GM12878 (cell line): ENCODE measurements around the gene SERPINI1. TPM values are rescaled to one million over a fixed set of nuclear protein-coding genes. Genes with fewer than 3 reads are reported as not detected.

Experiments
- ATAC-seq: fragments of 200-7000 bp; cut with Tn5 transposase; 3 replicates; pipeline ENCODE4 v1.9.1; 2020; ENCODE audit warnings: mild to moderate bottlenecking, moderate library complexity
- BruUV-seq: library from RNA; stranded (reverse); fragments of 400-500 nt; replicated peaks from 2 replicates; lab custom pipeline; 2021; lab: Mats Ljungman, UMichigan
- CTCF ChIA-PET: fragments of 300-600 bp; sonication (Branson Sonifier 250); formaldehyde crosslinking; extraction: SDS; loops from one replicate; lab custom pipeline; 2021; ENCODE audit warnings: inconsistent platforms; lab: Yijun Ruan, JAX
- POLR2A ChIA-PET: fragments of 350-600 bp; formaldehyde crosslinking; extraction: SDS; loops from one replicate; lab custom pipeline; 2021; ENCODE audit warnings: inconsistent platforms; lab: Charles Lee
- RAD21 ChIA-PET: fragments of 300-600 bp; sonication (Branson Sonifier 250); formaldehyde crosslinking; loops from one replicate; lab custom pipeline; 2023; ENCODE audit warnings: antibody characterized with exemption; ENCODE audit not compliant: unreplicated experiment; lab: Charles Lee
- SMC1A ChIA-PET: fragments of 300-600 bp; sonication (Branson Sonifier 250); formaldehyde crosslinking; loops from one replicate; lab custom pipeline; 2023; ENCODE audit not compliant: unreplicated experiment, uncharacterized antibody; lab: Charles Lee
- DNase-seq: peaks from one replicate; pipeline ENCODE4 v3.0.0-alpha.2; 2011; ENCODE audit warnings: low read depth, low spot score
- FAIRE-seq: peaks from 3 replicates; lab custom pipeline; 2011; peaks lifted over from hg19 to GRCh38; lab: Jason Lieb, UNC
- H2AFZ ChIP-seq: 2 replicates; pipeline ENCODE4 v1.6.0; 2011; ENCODE audit warnings: low read depth, low read length, control low read depth; ENCODE audit not compliant: control insufficient read depth
- H3K27ac ChIP-seq: 2 replicates; pipeline ENCODE4 v1.5.1; 2011; ENCODE audit warnings: control low read depth; ENCODE audit not compliant: control insufficient read depth, insufficient read depth
- H3K27me3 ChIP-seq, 2 experiments: replicated peaks in 1 of 2; 2 replicates each; pipeline versions ENCODE4 v1.6.0 to v1.6.1; 2011; ENCODE audit warnings: low read length in 1 of 2; ENCODE audit not compliant: control insufficient read depth in 2 of 2, insufficient read depth in 2 of 2
- H3K36me3 ChIP-seq, 2 experiments: 2 replicates each; pipeline ENCODE4 v1.5.1; 2011; ENCODE audit warnings: low read length in 1 of 2; ENCODE audit not compliant: control insufficient read depth in 2 of 2, insufficient read depth in 2 of 2
- H3K4me1 ChIP-seq: 2 replicates; pipeline ENCODE4 v1.6.1; 2011; ENCODE audit warnings: mild to moderate bottlenecking, low read length, moderate library complexity, mixed read lengths; ENCODE audit not compliant: control insufficient read depth, insufficient read depth
- H3K4me2 ChIP-seq: 2 replicates; pipeline ENCODE4 v1.6.0; 2011; ENCODE audit warnings: control low read depth; ENCODE audit not compliant: control insufficient read depth, insufficient read depth
- H3K4me3 ChIP-seq: fragments of 200-600 bp; sonication (generic); 2 replicates; pipeline ENCODE4 v1.5.1; 2016
- H3K79me2 ChIP-seq: 2 replicates; pipeline ENCODE4 v1.6.0; 2011; ENCODE audit warnings: low read length; ENCODE audit not compliant: control insufficient read depth, insufficient read depth
- H3K9ac ChIP-seq: 2 replicates; pipeline ENCODE4 v1.8.0; 2011; ENCODE audit warnings: low read length, control low read depth, mixed read lengths; ENCODE audit not compliant: control insufficient read depth, insufficient read depth
- H3K9me3 ChIP-seq: replicated peaks from 3 replicates; pipeline ENCODE4 v1.5.1; 2011; ENCODE audit warnings: mild to moderate bottlenecking, low read length; ENCODE audit not compliant: control insufficient read depth, insufficient read depth
- H4K20me1 ChIP-seq: 2 replicates; pipeline ENCODE4 v1.6.0; 2011; ENCODE audit not compliant: control insufficient read depth, insufficient read depth
- BACH1 ChIP-seq: fragments of 450-650 bp; IDR thresholded peaks from 2 replicates; pipeline ENCODE4 v1.6.1; 2017; ENCODE audit warnings: mild to moderate bottlenecking, borderline replicate concordance
- BHLHE40 ChIP-seq, 2 experiments: fragments of 450-650 bp in 1 of 2; IDR thresholded peaks; 2 replicates each; pipeline ENCODE4 v1.6.1; 2011 to 2017; ENCODE audit warnings: low read depth in 2 of 2, borderline replicate concordance in 1 of 2, improper control_type of control experiment in 1 of 2, low read length in 1 of 2, mild to moderate bottlenecking in 1 of 2
- CEBPB ChIP-seq, 2 experiments: fragments of 150-350 bp in 1 of 2; IDR thresholded peaks; 2 replicates each; pipeline ENCODE4 v1.6.1; 2012 to 2014; ENCODE audit warnings: low read depth in 2 of 2, low read length in 2 of 2, borderline replicate concordance in 1 of 2, inconsistent platforms in 1 of 2
- FOXM1 ChIP-seq: IDR thresholded peaks from 2 replicates; pipeline ENCODE4 v1.6.1; 2012; ENCODE audit warnings: low read depth, mild to moderate bottlenecking, inconsistent platforms, low read length, moderate library complexity
- LARP7 ChIP-seq: fragments of 450-650 bp; IDR thresholded peaks from 2 replicates; pipeline ENCODE4 v1.6.1; 2017; ENCODE audit warnings: mild to moderate bottlenecking
- RAD21 ChIP-seq: IDR thresholded peaks from 2 replicates; pipeline ENCODE4 v1.6.1; 2011; ENCODE audit warnings: mild to moderate bottlenecking, low read depth, low read length, moderate library complexity; ENCODE audit not compliant: insufficient read depth
- REST ChIP-seq: IDR thresholded peaks from 2 replicates; pipeline ENCODE4 v1.6.1; 2012; ENCODE audit warnings: mild to moderate bottlenecking, low read depth, low read length
- SREBF2 ChIP-seq: IDR thresholded peaks from 2 replicates; pipeline ENCODE4 v1.6.1; 2012; ENCODE audit warnings: mild to moderate bottlenecking, low read length
- STAT1 ChIP-seq: fragments of 450-650 bp; conservative IDR thresholded peaks from 2 replicates; pipeline ENCODE4 v1.6.1; 2014; ENCODE audit warnings: antibody characterized with exemption, mild to moderate bottlenecking
- STAT3 ChIP-seq: IDR thresholded peaks from 2 replicates; pipeline ENCODE4 v1.6.1; 2011; ENCODE audit warnings: low read depth, low read length, improper control_type of control experiment
- SUPT20H ChIP-seq: IDR thresholded peaks from 2 replicates; pipeline ENCODE4 v1.6.1; 2011; ENCODE audit warnings: low read depth, mild to moderate bottlenecking, low read length, moderate library complexity, borderline replicate concordance; ENCODE audit not compliant: control insufficient read depth
- TCF12 ChIP-seq: IDR thresholded peaks from 2 replicates; pipeline ENCODE4 v1.6.1; 2011; ENCODE audit warnings: low read depth, mild to moderate bottlenecking, low read length
- ZNF207 ChIP-seq: fragments of 450-650 bp; IDR thresholded peaks from 2 replicates; pipeline ENCODE4 v1.6.1; 2014; ENCODE audit warnings: antibody characterized with exemption, mild to moderate bottlenecking, borderline replicate concordance
- ZNF592 ChIP-seq: fragments of 450-650 bp; IDR thresholded peaks from 2 replicates; pipeline ENCODE4 v1.6.1; 2017; ENCODE audit warnings: mild to moderate bottlenecking, moderate library complexity
- WGBS: methylation state at CpG from one replicate; pipeline ENCODE4 v1.1.6; 2016; ENCODE audit warnings: low lambda C conversion rate; ENCODE audit not compliant: insufficient replicate concordance, insufficient coverage; ENCODE audit errors: missing lambda C conversion rate; 5-methylcytosine and 5-hydroxymethylcytosine counted together
- in situ Hi-C: fragments of 300-500 bp; cut with MboI; formaldehyde crosslinking; loops from 9 replicates; pipeline ENCODE4 v1.14.3; 2018; ENCODE audit warnings: mixed read lengths
- intact Hi-C: fragments of 100-400 bp; cut with micrococcal nuclease; formaldehyde crosslinking; loops from one replicate; pipeline ENCODE4 v1.14.2; 2022; ENCODE audit not compliant: unreplicated experiment
- polyA plus RNA-seq, 11 experiments: library from polyadenylated mRNA; depleted of rRNA in 4 of 11; unstranded in 6 of 11; stranded (reverse) in 5 of 11; fragments of >200 nt; fragmentation: Nextera tagmentation in 4 of 11; fragmentation: Illumina TruSeq in 1 of 11; extraction: Ambion mirVana in 4 of 11; extraction: Trizol in 1 of 11; gene quantifications; 1 replicate in 1 of 11; 2 replicates in 10 of 11; pipeline versions ENCODE4 v1.2.1 to v1.2.3, GENCODE V29; 2011 to 2016; ENCODE audit warnings: inconsistent platforms in 2 of 11, missing spikeins in 2 of 11, low read depth in 1 of 11
- total RNA-seq, 4 experiments: library from RNA; depleted of rRNA in 3 of 4; stranded (reverse); fragments of >200 nt in 3 of 4; fragmentation: Illumina TruSeq in 1 of 4; extraction: Trizol in 1 of 4; gene quantifications; 2 replicates each; pipeline versions ENCODE4 v1.2.1 to v1.2.3, GENCODE V29; 2013 to 2021
- TF ChIP-seq, protein P1 (sequence below): IDR thresholded peaks from 2 replicates; pipeline ENCODE4 v1.6.1; 2011; ENCODE audit warnings: low read depth, low read length, improper control_type of control experiment, borderline replicate concordance

SERPINI1 gene
- total and polyA plus RNA-seq, 10 of the 15 experiments (the other 5 are each of a cell fraction or from before 2014, with no cell fraction given), result 1.5 to 7.6 (median 3.6) TPM

- TF ChIP-seq ZNF592 (no peak), ZNF207 (no peak)
- TF ChIP-seq, protein P1, sequence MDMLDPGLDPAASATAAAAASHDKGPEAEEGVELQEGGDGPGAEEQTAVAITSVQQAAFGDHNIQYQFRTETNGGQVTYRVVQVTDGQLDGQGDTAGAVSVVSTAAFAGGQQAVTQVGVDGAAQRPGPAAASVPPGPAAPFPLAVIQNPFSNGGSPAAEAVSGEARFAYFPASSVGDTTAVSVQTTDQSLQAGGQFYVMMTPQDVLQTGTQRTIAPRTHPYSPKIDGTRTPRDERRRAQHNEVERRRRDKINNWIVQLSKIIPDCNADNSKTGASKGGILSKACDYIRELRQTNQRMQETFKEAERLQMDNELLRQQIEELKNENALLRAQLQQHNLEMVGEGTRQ, result no peak
- TF ChIP-seq, all 136 proteins: peak for 0
Observed at GRCh38 chr3:167761302-167761701, 25.8 kb downstream of the SERPINI1 start (continued).

- Histone ChIP-seq H3K36me3 (no peaks in the 10 kb centered on the region), H3K4me2 (no peak overlapping the region), H3K27ac (no peak overlapping the region), H3K9me3 (no peaks in the 10 kb centered on the region; the same call in 2 of the 3 replicates), H3K79me2 (no peaks in the 10 kb centered on the region), H2AFZ (no peak overlapping the region), H3K4me1 (no peaks in the 10 kb centered on the region), H3K9ac (no peak overlapping the region), H3K4me3 (no peak overlapping the region), H4K20me1 (no peaks in the 10 kb centered on the region), H3K27me3 (no peaks in the 10 kb centered on the region)
- intact Hi-C loops, result no loop called here
- ChIA-PET CTCF (interaction anchor here (0.7 to 0.9 kb wide), 3 partner anchors 9 to 58 kb away, joined by 3 to 4 read pairs (median 3); no protein-coding TSS in a partner anchor), SMC1A (interaction anchor here (0.6 to 1.7 kb wide), 6 partner anchors 9 to 355 kb away, joined by 3 to 4 read pairs (median 3); no protein-coding TSS in a partner anchor), POLR2A (no interaction called here), RAD21 (no interaction called here)
- in situ Hi-C loops, result no loop called here
- no peak for FAIRE-seq
- WGBS, result 34% methylated on average over 2 of the region's 2 CpGs
- BruUV-seq, result no TSS peak
- no peak for ATAC-seq
- DNase-seq, result no peak
- TF ChIP-seq REST, result no peak
- no peak for TF ChIP-seq STAT3
- TF ChIP-seq RAD21, result no peak
- TF ChIP-seq STAT1, result no peak
- TF ChIP-seq CEBPB (IDR thresholded peaks at IDR 0.05; ENCODE audit: borderline replicate concordance in 1 of 2, low read depth in 2 of 2, low read length in 2 of 2), result no peak
- TF ChIP-seq BACH1, result no peak
- no peak for TF ChIP-seq BHLHE40 (IDR thresholded peaks at IDR 0.05; ENCODE audit: borderline replicate concordance in 1 of 2, low read depth in 2 of 2, low read length in 1 of 2)
- TF ChIP-seq TCF12, result no peak
- TF ChIP-seq LARP7, result no peak
- TF ChIP-seq FOXM1, result no peak
- TF ChIP-seq SUPT20H, result no peak
- TF ChIP-seq SREBF2, result no peak
Observed at GRCh38 chr3:167762296-167762695, 26.8 kb downstream of the SERPINI1 start.
